ENCODE measurements around the gene SGTA. TPM values are rescaled to one million over a fixed set of nuclear protein-coding genes. Genes with fewer than 3 reads are reported as not detected.

Gene SGTA
- total and polyA plus RNA-seq, 2 of the 13 experiments (the other 11 are each of a cell fraction or from before 2014, with no cell fraction given) = 43.9 to 47.4 TPM

- TF ChIP-seq ZNF687 (CRISPR knock-in tag; IDR thresholded peaks at IDR 0.05) (peak; percentile 100), ZBTB33 (CRISPR knock-in tag; IDR thresholded peaks at IDR 0.05) (peak; percentile 85), KAT2B (IDR thresholded peaks at IDR 0.05; ENCODE audit: borderline replicate concordance, low read depth, low read length) (no peak), ZSCAN30 (CRISPR knock-in tag; IDR thresholded peaks at IDR 0.05) (no peak), PAF1 (CRISPR knock-in tag; IDR thresholded peaks at IDR 0.05) (no peak), HINFP (CRISPR knock-in tag; IDR thresholded peaks at IDR 0.05; ENCODE audit: low read depth) (peak; percentile 81; the same call in 1 of the 2 replicates), MTA3 (CRISPR knock-in tag; IDR thresholded peaks at IDR 0.05) (no peak), TEAD2 (CRISPR knock-in tag; IDR thresholded peaks at IDR 0.05) (peak; percentile 89; the same call in 1 of the 2 replicates), ZNF572 (CRISPR knock-in tag; IDR thresholded peaks at IDR 0.05) (no peak; the same call in 1 of the 2 replicates), NFKBIZ (CRISPR knock-in tag; IDR thresholded peaks at IDR 0.05) (no peak; the same call in 1 of the 2 replicates), ZNF567 (CRISPR knock-in tag; IDR thresholded peaks at IDR 0.05; ENCODE audit: borderline replicate concordance) (no peak; the same call in 1 of the 2 replicates), ZNF280B (CRISPR knock-in tag; IDR thresholded peaks at IDR 0.05; ENCODE audit: borderline replicate concordance) (peak; percentile 98), ZKSCAN1 (IDR thresholded peaks at IDR 0.05; ENCODE audit: low read length) (peak; percentile 40; the same call in 1 of the 2 replicates), NFYB (CRISPR knock-in tag; IDR thresholded peaks at IDR 0.05) (peak; percentile 60), GMEB2 (CRISPR knock-in tag; IDR thresholded peaks at IDR 0.05; ENCODE audit: low read depth) (no peak), STAG1 (CRISPR knock-in tag; IDR thresholded peaks at IDR 0.05) (peak; percentile 39), SUZ12 (IDR thresholded peaks at IDR 0.05; ENCODE audit: low read depth, low read length) (no peak), ZNF138 (CRISPR knock-in tag; IDR thresholded peaks at IDR 0.05; ENCODE audit: low read depth) (peak; percentile 99)
These were observed at the start of gene SGTA (continued) for GRCh38 chr19:2782936-2783780.

Measured in HepG2 (cell line).